ENCODE measurements around the gene ATP8B4.

DNA sequence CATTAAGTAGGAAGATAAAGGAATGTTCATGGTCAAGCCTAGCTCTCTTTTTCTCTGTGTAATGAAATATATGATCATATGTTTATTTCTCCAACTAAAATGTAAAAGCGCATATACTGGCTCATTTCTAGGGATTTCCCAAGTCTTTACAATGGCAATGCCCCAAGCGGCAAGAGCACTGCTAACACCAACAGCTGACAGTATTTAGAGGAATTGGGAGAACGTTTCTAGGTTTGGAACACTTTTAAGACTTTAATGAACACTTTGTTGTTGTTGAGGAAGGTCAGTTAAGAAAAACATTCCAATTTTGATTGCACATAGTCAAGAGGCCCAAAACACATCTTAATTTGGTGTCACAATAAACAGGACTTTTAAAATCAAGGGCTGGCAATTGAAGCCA is 132.7 kb downstream of the ATP8B4 start:
- TF ChIP-seq, protein P1, sequence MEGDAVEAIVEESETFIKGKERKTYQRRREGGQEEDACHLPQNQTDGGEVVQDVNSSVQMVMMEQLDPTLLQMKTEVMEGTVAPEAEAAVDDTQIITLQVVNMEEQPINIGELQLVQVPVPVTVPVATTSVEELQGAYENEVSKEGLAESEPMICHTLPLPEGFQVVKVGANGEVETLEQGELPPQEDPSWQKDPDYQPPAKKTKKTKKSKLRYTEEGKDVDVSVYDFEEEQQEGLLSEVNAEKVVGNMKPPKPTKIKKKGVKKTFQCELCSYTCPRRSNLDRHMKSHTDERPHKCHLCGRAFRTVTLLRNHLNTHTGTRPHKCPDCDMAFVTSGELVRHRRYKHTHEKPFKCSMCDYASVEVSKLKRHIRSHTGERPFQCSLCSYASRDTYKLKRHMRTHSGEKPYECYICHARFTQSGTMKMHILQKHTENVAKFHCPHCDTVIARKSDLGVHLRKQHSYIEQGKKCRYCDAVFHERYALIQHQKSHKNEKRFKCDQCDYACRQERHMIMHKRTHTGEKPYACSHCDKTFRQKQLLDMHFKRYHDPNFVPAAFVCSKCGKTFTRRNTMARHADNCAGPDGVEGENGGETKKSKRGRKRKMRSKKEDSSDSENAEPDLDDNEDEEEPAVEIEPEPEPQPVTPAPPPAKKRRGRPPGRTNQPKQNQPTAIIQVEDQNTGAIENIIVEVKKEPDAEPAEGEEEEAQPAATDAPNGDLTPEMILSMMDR (IDR thresholded peaks at IDR 0.05): no peak
- no peak for TF ChIP-seq POLR2AphosphoS5 (IDR thresholded peaks at IDR 0.05; ENCODE audit: insufficient read depth in 1 of 2, low read depth in 1 of 2)
- TF ChIP-seq POLR2A (IDR thresholded peaks at IDR 0.05): no peak
